IMR-90 (cell line): Measurements from ENCODE around the gene CA7. TPM values are rescaled to one million over a fixed set of nuclear protein-coding genes. Genes with fewer than 3 reads are reported as not detected.
A peak's percentile ranks its signal among the peaks of the same experiment; 100 is the strongest.

Experiments used
- ATAC-seq: fragments of 200-7000 bp; cut with Tn5 transposase; 2 replicates; pipeline ENCODE4 v1.9.1; 2020; ENCODE audit warnings: low read depth, mild to moderate bottlenecking, moderate library complexity
- BruUV-seq: library from RNA; stranded (reverse); fragments of 400-500 nt; replicated peaks from 2 replicates; lab custom pipeline; 2021; lab: Mats Ljungman, UMichigan
- CTCF ChIA-PET: fragments of 300-600 bp; formaldehyde crosslinking; extraction: SDS; loops from one replicate; lab custom pipeline; 2021; ENCODE audit warnings: antibody characterized with exemption; lab: Yijun Ruan, JAX
- POLR2A ChIA-PET: fragments of 300-600 bp; sonication (Branson Sonifier 250); formaldehyde crosslinking; loops from one replicate; lab custom pipeline; 2022; ENCODE audit warnings: antibody characterized with exemption; ENCODE audit not compliant: unreplicated experiment; lab: Charles Lee
- DNase-seq: peaks from one replicate; pipeline ENCODE4 v3.0.0; 2013
- H2AFZ ChIP-seq: replicated peaks from 2 replicates; pipeline ENCODE3; 2013; ENCODE audit warnings: low read length, mild to moderate bottlenecking; ENCODE audit not compliant: poor library complexity
- H2AK5ac ChIP-seq: 2 replicates; pipeline ENCODE4 v1.6.1; 2013; ENCODE audit warnings: low read depth, low read length, inconsistent platforms
- H2AK9ac ChIP-seq: replicated peaks from 2 replicates; pipeline ENCODE3; 2013; ENCODE audit warnings: mild to moderate bottlenecking, low read depth, low read length, moderate library complexity; ENCODE audit not compliant: poor library complexity
- H2BK120ac ChIP-seq: 2 replicates; pipeline ENCODE4 v1.6.1; 2013; ENCODE audit warnings: low read depth, low read length, inconsistent platforms
- H2BK15ac ChIP-seq: 3 replicates; pipeline ENCODE4 v1.6.1; 2013; ENCODE audit warnings: low read depth, low read length, inconsistent platforms
- H2BK20ac ChIP-seq: 2 replicates; pipeline ENCODE4 v1.6.1; 2013; ENCODE audit warnings: low read depth, mild to moderate bottlenecking, inconsistent platforms, low read length, moderate library complexity
- H2BK5ac ChIP-seq: 2 replicates; pipeline ENCODE4 v1.6.1; 2013; ENCODE audit warnings: mild to moderate bottlenecking, low read depth, low read length, inconsistent platforms; ENCODE audit not compliant: poor library complexity, severe bottlenecking
- H3K14ac ChIP-seq: replicated peaks from 2 replicates; pipeline ENCODE4 v1.6.1; 2013; ENCODE audit warnings: low read depth, low read length, inconsistent platforms
- H3K18ac ChIP-seq: 2 replicates; pipeline ENCODE4 v1.6.1; 2013; ENCODE audit warnings: low read depth, low read length, control low read depth
- H3K23ac ChIP-seq: 2 replicates; pipeline ENCODE4 v1.6.1; 2013; ENCODE audit warnings: low read depth, low read length, inconsistent platforms
- H3K27ac ChIP-seq: 2 replicates; pipeline ENCODE4 v1.5.1; 2013; ENCODE audit warnings: mild to moderate bottlenecking, control low read depth, low read length; ENCODE audit not compliant: insufficient read depth
- H3K27me3 ChIP-seq: 2 replicates; pipeline ENCODE4 v1.6.1; 2013; ENCODE audit warnings: low read length; ENCODE audit not compliant: control insufficient read depth, insufficient read depth
- H3K36me3 ChIP-seq: 2 replicates; pipeline ENCODE4 v1.6.1; 2013; ENCODE audit warnings: low read length, mixed read lengths; ENCODE audit not compliant: control insufficient read depth, insufficient read depth
- H3K4ac ChIP-seq: 2 replicates; pipeline ENCODE4 v1.6.1; 2013; ENCODE audit warnings: low read depth, low read length, inconsistent platforms
- H3K4me1 ChIP-seq: 2 replicates; pipeline ENCODE4 v1.6.1; 2013; ENCODE audit warnings: low read length, mixed read lengths; ENCODE audit not compliant: control insufficient read depth, insufficient read depth
- H3K4me2 ChIP-seq: 2 replicates; pipeline ENCODE4 v1.6.1; 2013; ENCODE audit warnings: low read depth, mild to moderate bottlenecking, control low read depth, low read length, moderate library complexity
- H3K4me3 ChIP-seq: 2 replicates; pipeline ENCODE4 v1.5.1; 2013; ENCODE audit warnings: low read depth, mild to moderate bottlenecking, control low read depth, low read length, moderate library complexity; ENCODE audit not compliant: insufficient read depth
- H3K56ac ChIP-seq: 2 replicates; pipeline ENCODE4 v1.6.1; 2013; ENCODE audit warnings: low read length, inconsistent platforms; ENCODE audit not compliant: insufficient read depth; ENCODE audit errors: extremely low read depth
- H3K79me1 ChIP-seq, 2 experiments: 2 replicates each; pipeline ENCODE4 v1.6.1; 2013; ENCODE audit warnings: low read length in 2 of 2, inconsistent platforms in 1 of 2, low read depth in 1 of 2
- H3K9ac ChIP-seq: 2 replicates; pipeline ENCODE4 v1.6.1; 2013; ENCODE audit warnings: low read depth, low read length, control low read depth
- H3K9me1 ChIP-seq: 2 replicates; pipeline ENCODE4 v1.6.1; 2013; ENCODE audit warnings: low read length, inconsistent platforms; ENCODE audit not compliant: insufficient read depth
- H3K9me3 ChIP-seq: 2 replicates; pipeline ENCODE4 v1.6.1; 2013; ENCODE audit warnings: low read length; ENCODE audit not compliant: control insufficient read depth, insufficient read depth
- H4K20me1 ChIP-seq: 2 replicates; pipeline ENCODE4 v1.6.1; 2013; ENCODE audit warnings: low read length, inconsistent platforms; ENCODE audit not compliant: insufficient read depth
- H4K5ac ChIP-seq: 2 replicates; pipeline ENCODE4 v1.6.1; 2013; ENCODE audit warnings: mild to moderate bottlenecking, low read depth, low read length, control low read depth
- H4K8ac ChIP-seq, 2 experiments: 2 replicates each; pipeline ENCODE4 v1.6.1; 2013; ENCODE audit warnings: low read depth in 2 of 2, low read length in 2 of 2, control low read depth in 1 of 2, inconsistent platforms in 1 of 2
- H4K91ac ChIP-seq: 2 replicates; pipeline ENCODE4 v1.6.1; 2013; ENCODE audit warnings: low read depth, low read length, inconsistent platforms; ENCODE audit not compliant: insufficient read depth
- CEBPB ChIP-seq: IDR thresholded peaks from 2 replicates; pipeline ENCODE4 v1.6.1; 2012; ENCODE audit warnings: low read depth, low read length, improper control_type of control experiment
- CHD1 ChIP-seq: IDR thresholded peaks from 2 replicates; pipeline ENCODE4 v1.6.1; 2012; ENCODE audit warnings: low read depth, low read length, improper control_type of control experiment
- MAFK ChIP-seq: IDR thresholded peaks from 2 replicates; pipeline ENCODE4 v1.6.1; 2012; ENCODE audit warnings: low read depth, low read length, improper control_type of control experiment
- RAD21 ChIP-seq: IDR thresholded peaks from 2 replicates; pipeline ENCODE4 v1.6.1; 2012; ENCODE audit warnings: low read length, improper control_type of control experiment
- RCOR1 ChIP-seq: IDR thresholded peaks from 2 replicates; pipeline ENCODE4 v1.6.1; 2012; ENCODE audit warnings: mild to moderate bottlenecking, low read length, improper control_type of control experiment; ENCODE audit not compliant: insufficient replicate concordance
- WGBS, 2 experiments: methylation state at CpG; one replicate each; pipeline versions ENCODE4 v1.1.5 to v1.1.7; 2013; ENCODE audit warnings: missing lambda C conversion rate in 2 of 2; ENCODE audit not compliant: insufficient read length in 1 of 2; ENCODE audit errors: extremely low coverage in 2 of 2; 5-methylcytosine and 5-hydroxymethylcytosine counted together
- dilution Hi-C: fragments of 300-500 bp; cut with HindIII; formaldehyde crosslinking; loops from one replicate; pipeline ENCODE4 v1.14.3; 2018; ENCODE audit warnings: low sequenced_read_pairs; ENCODE audit not compliant: unreplicated experiment
- in situ Hi-C: fragments of 300-500 bp; cut with MboI; formaldehyde crosslinking; loops from 3 replicates; pipeline ENCODE4 v1.14.3; 2019; ENCODE audit warnings: low sequenced_read_pairs, inconsistent platforms, mixed read lengths
- intact Hi-C: fragments of 100-400 bp; cut with micrococcal nuclease; formaldehyde crosslinking; loops from 2 replicates; pipeline ENCODE4 v1.10.0; 2022
- polyA plus RNA-seq, 3 experiments: library from polyadenylated mRNA; depleted of rRNA; stranded (reverse); fragments of >200 nt; gene quantifications; 2 replicates each; pipeline ENCODE4 v1.2.3, GENCODE V29; 2012; ENCODE audit warnings: low replicate concordance in 1 of 3
- total RNA-seq: library from RNA; depleted of rRNA; stranded (reverse); fragments of >200 nt; gene quantifications from 2 replicates; pipeline ENCODE4 v1.2.3, GENCODE V29; 2012

The CA7 gene
- total and polyA plus RNA-seq, 2 of the 4 experiments (the other 2 are of a cell fraction), result not detected

GRCh38 chr16:66824006-66824405 is 20.2 kb upstream of the CA7 start:
- no peaks in the 10 kb centered on the region for H3K27me3 ChIP-seq
- H2AK9ac ChIP-seq, result no peak overlapping the region
- no peak overlapping the region for H2AK5ac ChIP-seq
- no peak overlapping the region for H3K14ac ChIP-seq
- H4K5ac ChIP-seq, result no peak overlapping the region
- DNase-seq (peak; percentile 16), ATAC-seq (no peak)
- H3K4me2 ChIP-seq, result no peak overlapping the region
- H3K9me1 ChIP-seq, result no peaks in the 10 kb centered on the region
- no TSS peak for BruUV-seq
- POLR2A ChIA-PET, result no interaction called here
- no peak overlapping the region for H3K4me3 ChIP-seq
- no peaks in the 10 kb centered on the region for H3K9me3 ChIP-seq
- H4K91ac ChIP-seq, result no peak overlapping the region
- no peaks in the 10 kb centered on the region; the same call in 1 of the 2 replicates for H4K20me1 ChIP-seq
- no peak overlapping the region for H2BK15ac ChIP-seq
- in situ Hi-C loops, result no loop called here
- H3K9ac ChIP-seq, result no peak overlapping the region
- H3K4ac ChIP-seq, result no peak overlapping the region
- peaks cover 26% of the 10 kb centered on the region for H3K36me3 ChIP-seq
- no peak overlapping the region for H3K23ac ChIP-seq
- H3K4me1 ChIP-seq, result no peaks in the 10 kb centered on the region
- WGBS, 2 experiments, result no CpG with 5 or more reads among the region's 4 CpGs
- H4K8ac ChIP-seq, result no peak overlapping the region
- dilution Hi-C loops, result no loop called here
- no peak overlapping the region for H3K56ac ChIP-seq
- CTCF ChIA-PET, result interaction anchor here (0.8 kb wide), 1 partner anchor 10 kb away, joined by 3 read pairs; no protein-coding TSS in a partner anchor
- no peak overlapping the region for H3K27ac ChIP-seq
- H3K18ac ChIP-seq, result no peak overlapping the region
- no peak overlapping the region for H2BK20ac ChIP-seq
- H2BK120ac ChIP-seq, result no peak overlapping the region
- H2AFZ ChIP-seq, result no peak overlapping the region
- intact Hi-C loops, result no loop called here
- TF ChIP-seq CHD1, result no peak
- TF ChIP-seq RAD21, result no peak
- no peak for TF ChIP-seq MAFK
- no peak for TF ChIP-seq CEBPB
- no peak for TF ChIP-seq RCOR1
- H3K79me1 ChIP-seq, result peaks cover 16 to 22% of the 10 kb centered on the region in 2 experiments
- no peak overlapping the region for H2BK5ac ChIP-seq
